Activated CD8-positive, alpha-beta memory T cell treated with anti-CD3 and anti-CD28 coated beads, Interleukin-2, amount 50 U/mL, for 1 hour (primary cell): ENCODE measurements around the gene RBMS3.
"Not testable (repeated sequence)": the region's sequence is repeated elsewhere in the genome, so short reads cannot be mapped to it uniquely, and the experiment has no call there.

Source experiments
- DNase-seq: peaks from one replicate; pipeline ENCODE4 v3.0.0-alpha.2; 2020; ENCODE audit errors: extremely low read depth

RBMS3 gene

GRCh38 chr3:29339016-29339833, 58.4 kb downstream of the RBMS3 start:
- no peak for DNase-seq

GRCh38 chr3:29344154-29344553, 63.3 kb downstream of the RBMS3 start:
- no peak for DNase-seq

DNA sequence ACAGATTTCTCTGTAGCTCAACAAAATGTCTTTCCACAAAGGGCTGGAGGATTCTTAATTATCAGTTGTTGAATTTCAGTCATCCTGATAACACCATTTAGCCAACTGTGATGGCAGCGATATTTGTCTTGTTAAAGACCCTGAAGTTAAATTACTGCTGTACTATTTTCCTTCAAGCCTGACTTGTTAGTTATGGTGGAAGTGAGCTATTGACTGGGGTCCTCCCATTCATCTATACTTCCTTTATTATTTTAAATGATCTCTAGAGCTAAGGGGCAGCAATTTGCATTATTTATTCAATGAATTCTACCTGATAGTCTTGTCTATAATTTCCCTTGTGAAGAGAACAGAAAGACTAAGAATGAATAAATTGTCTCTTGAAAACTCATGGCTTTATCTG, 64.1 kb downstream of the RBMS3 start:
- DNase-seq, result no peak

DNA sequence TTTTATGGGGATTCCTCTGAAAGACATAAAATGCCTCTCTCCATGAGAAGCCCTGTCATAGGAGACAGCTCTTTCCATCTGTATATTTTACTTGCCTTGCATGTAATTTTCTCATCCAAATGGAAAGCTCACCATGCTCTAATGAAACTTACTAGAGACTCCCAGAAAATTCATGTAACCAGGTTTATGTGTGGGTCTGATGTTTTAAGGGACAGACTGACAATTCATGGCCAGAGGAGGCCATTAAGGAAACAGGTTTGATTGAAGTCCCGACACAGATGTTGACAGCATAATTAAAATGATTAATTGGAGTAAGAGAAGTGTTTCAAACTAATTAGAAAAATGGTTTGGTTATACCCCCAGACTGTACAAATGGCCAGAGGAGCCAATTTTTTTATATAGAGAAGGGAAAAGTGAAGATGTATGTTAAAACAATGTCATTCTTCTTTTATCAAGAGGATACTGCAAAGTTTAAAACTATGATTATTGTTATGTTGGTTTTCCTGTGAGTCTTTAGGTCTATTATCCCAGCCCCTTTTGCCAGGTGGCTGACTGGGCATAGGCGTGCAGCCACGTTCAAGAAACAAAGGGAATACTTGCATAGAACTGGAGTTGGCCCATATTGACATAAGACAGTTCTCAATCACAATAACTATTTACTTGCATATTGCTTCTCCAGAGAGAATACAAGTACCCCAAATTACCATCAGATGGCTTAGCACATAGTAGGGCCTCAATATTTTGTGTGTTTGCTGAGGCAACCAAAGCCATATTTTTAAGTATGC, 64.8 kb downstream of the RBMS3 start:
- no peak for DNase-seq

- DNase-seq, result no peak
Observed at GRCh38 chr3:29346828-29347227, 66.0 kb downstream of the RBMS3 start.

DNA sequence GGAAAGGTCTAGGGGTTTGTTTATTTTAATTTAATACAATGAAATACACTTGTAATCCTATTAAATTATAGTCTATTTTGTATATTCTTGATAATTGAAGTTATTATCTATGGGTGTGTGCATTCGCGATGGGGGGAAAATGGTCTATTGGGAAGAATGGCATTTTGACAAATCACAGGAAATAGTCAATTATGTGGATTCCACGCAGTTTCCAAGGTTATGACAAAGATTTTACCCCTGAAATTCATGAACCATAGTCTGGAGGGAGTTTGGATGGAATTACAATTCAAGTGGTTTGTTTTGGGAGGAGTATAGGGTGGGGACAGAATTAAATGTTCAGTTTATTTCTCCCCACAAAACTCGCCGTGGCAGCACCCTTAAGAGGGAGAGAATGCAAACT, 66.5 kb downstream of the RBMS3 start:
- DNase-seq, result no peak

DNA sequence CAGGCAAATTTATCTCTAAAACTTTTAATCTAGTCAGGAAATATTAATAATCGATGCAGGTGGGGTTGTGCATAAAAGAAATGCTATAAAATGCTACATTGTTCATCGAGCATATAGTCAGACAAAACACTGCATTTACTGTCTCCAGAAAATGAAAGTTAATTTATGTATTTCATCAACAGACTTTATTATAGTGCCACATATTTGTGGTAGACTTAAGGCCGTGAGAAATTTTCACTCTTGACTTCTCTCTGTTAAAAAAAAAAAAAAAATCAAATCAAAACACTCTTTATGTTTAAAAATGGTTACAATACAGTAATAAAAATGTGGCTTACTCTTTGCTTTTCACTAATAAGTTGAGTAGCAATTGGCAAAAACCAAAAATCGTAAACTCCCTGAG, 67.4 kb downstream of the RBMS3 start:
- DNase-seq, result no peak

DNA sequence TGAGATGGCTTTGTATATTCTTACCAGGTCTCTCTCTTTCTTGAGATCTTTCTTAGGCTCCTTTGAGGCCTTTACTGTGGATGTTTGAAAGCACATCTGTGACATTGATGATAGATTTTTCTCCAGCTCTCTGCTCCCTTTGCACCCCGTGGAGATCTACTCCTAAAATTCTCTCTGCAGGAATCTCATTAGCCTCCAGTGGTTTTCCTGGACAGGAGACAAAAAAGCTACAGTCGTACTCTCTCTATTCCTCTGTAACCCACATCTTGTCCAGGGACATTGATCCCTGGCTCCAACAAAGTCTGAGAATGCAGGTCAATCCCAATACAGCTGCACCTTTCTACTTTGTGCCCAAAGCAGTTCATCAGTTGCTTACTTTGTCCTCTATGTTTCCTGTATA, 68.2 kb downstream of the RBMS3 start:
- no peak for DNase-seq

DNA sequence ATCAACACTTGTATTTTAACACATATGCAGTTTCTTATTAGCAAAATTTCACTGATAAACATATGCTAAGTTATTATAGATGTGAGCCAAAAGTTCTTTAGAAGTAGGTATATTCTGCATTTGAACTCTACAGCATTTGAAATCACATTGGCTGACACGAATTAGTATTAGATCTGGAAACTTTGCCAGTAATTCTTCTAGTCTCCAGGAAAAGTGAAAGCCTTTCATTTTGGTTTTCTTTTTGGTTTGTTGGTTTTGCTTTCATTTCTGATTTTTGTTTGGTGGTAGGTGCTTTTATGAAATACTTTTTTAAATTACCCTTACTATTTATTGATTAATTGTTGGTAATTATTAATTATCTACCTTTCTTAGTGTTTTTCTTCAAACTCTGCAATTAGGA, 72.9 kb downstream of the RBMS3 start:
- DNase-seq, result no peak

DNA sequence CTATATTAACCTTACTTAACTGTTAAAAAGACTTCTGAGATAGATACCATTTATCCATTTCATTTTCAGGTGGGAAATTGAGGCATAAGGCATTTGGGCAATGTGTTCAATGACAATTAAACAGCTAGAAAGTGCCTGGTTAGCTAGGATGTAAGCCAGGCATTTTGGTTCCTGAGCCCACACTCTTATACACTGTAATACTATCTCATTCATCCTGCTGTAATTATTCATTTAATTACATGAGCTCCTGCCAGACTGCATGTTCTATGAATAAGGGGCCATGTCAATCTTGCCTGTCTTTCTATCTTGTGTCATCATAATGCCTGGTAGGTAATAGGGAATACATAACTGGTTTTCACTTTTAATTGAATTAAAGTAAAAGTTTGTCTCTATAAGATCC, 74.0 kb downstream of the RBMS3 start:
- DNase-seq, result no peak

GRCh38 chr3:29356062-29356461, 75.2 kb downstream of the RBMS3 start:
- no peak for DNase-seq

- not testable (repeated sequence) for DNase-seq
Observed at GRCh38 chr3:29360289-29360688, 79.4 kb downstream of the RBMS3 start.

GRCh38 chr3:29363110-29363509, 82.2 kb downstream of the RBMS3 start:
- no peak for DNase-seq

DNA sequence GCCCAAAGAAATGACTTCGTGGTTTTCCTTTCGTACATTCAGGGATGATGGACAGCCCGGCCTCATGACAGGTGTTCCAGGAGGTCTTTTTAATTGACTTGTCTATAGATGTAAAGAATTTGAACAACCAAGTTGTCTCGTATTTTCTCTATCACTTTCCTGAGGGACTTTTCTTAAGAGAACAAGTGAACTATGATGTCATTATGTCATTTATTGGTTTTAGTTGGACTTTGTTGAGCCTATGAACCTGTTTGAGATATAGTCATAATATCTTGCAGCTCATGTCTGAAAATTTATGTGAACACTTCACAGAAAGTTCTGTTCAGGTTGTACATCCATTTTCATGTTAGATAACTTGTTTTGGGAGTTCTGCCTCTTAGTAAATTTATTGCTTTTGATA, 89.2 kb downstream of the RBMS3 start:
- DNase-seq, result no peak

- no peak for DNase-seq
Observed at GRCh38 chr3:29370476-29371420, 89.9 kb downstream of the RBMS3 start.

DNA sequence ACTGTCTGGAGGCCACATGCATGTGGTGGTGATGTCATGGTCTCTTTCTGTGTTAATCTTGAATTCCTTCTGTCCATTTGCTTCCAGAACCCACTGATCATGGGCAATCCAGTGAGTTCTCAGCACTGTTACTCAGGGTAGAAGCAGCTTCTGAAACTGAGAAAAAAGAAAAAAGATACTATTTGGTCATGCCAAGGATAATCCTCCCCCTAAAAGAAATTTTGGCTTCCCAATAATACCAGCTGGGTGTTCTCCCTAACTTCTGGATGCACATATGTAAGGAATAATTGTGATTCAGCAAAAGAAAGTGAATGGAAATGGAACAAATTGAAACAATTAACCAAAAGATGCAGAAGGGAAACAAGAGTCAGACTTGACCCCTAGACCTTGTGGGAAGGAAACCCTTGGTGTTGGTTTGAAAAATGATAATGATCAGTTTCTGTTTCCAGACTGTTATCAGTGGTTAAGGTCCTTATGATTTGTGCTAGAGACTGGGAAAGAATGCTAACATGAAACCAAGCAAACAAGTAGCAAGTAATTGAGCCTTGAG, 92.3 kb downstream of the RBMS3 start:
- DNase-seq, result no peak

DNA sequence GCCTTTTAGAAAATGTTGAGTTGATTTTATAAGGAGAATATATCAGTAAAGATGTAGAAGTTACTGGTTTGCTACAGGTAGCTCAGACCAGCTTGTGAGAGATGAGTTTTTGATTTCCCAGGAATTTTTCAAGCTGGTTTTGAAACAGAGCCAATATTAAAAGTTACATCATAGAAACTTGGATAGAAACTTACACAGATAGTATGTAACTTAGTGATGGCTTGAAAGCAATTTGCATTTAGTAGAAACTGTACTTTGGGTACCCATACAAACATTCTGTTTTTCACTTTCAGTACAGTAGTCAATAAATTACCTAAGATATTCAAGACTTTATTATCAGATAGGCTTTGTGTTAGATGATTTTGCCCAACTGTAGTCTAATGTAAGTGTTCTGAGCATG, 93.4 kb downstream of the RBMS3 start:
- no peak for DNase-seq

GRCh38 chr3:29379097-29379496, 98.2 kb downstream of the RBMS3 start:
- DNase-seq, result no peak

DNA sequence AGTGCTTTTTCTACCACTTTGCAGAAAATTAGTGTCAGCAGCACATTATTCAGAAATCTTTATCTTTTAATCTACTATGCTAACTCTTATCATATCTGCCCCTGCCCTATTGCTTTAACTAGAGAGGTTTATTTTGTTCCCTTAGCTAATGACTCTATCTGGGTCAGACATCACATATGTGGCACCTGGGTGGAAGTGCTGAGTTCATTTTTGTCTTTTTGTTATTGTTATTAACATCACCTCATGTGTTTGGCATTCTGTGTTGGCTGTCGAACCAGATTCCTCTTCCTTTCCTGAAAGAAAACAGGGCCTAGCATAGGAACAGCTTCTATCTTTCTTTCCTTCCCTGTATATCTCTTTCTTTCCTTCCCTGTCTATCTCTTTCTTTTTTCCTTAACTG, 100.7 kb downstream of the RBMS3 start:
- DNase-seq, result no peak

DNA sequence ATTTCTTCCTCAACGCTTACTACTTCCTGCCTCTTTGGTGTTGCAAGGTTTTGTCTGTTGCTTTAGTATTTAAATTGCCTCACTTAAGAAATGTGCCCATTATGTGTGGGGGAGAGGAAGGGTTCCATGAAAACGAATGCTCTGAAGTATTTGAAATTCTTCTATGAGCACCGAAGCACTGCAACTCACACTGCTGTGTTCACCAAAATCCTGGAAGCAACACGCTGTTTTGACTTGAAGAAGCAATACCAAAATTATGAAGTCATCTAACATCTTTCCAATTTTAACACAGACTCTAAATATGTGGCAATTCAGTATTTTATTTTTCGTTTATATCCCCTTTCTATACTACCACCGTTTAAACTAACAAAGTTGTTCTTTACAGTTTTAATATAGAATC, 101.5 kb downstream of the RBMS3 start:
- DNase-seq, result no peak

GRCh38 chr3:29382845-29383244, 102.0 kb downstream of the RBMS3 start:
- DNase-seq, result no peak

- no peak for DNase-seq
Observed at GRCh38 chr3:29384640-29385039, 103.8 kb downstream of the RBMS3 start.
